Right lobe of liver (tissue), 6 donors: ENCODE results near the gene CLSTN2. TPM values are rescaled to one million over a fixed set of nuclear protein-coding genes. Genes with fewer than 3 reads are reported as not detected.

ENCODE experiments used
- ATAC-seq, 4 donors: fragments of 200-7000 bp; cut with Tn5 transposase; one replicate each; pipeline ENCODE4 v1.9.1; 2020; ENCODE audit warnings: mild to moderate bottlenecking in 4 of 4, moderate library complexity in 4 of 4
- DNase-seq, 3 donors: peaks; one replicate each; pipeline ENCODE4 v3.0.0-alpha.2; 2020
- H3K27ac ChIP-seq, 3 donors: fragments of 200-600 bp; one replicate each; pipeline ENCODE4 v1.8.0; 2022
- H3K27me3 ChIP-seq, 2 donors: fragments of 200-600 bp; one replicate each; pipeline ENCODE4 v1.8.0; 2022
- H3K36me3 ChIP-seq, 4 donors: fragments of 200-600 bp; sonication (generic) in 1 of 4; one replicate each; pipeline versions ENCODE4 v1.5.1 to v1.8.0; 2017 to 2022; ENCODE audit warnings: control low read depth in 1 of 4
- H3K4me1 ChIP-seq, 4 donors: fragments of 200-600 bp; sonication (generic) in 1 of 4; one replicate each; pipeline versions ENCODE4 v1.5.1 to v1.8.0; 2017 to 2022; ENCODE audit warnings: control low read depth in 1 of 4
- H3K4me3 ChIP-seq, 3 donors: fragments of 200-600 bp; one replicate each; pipeline ENCODE4 v1.8.0; 2022
- H3K9me3 ChIP-seq, 4 donors: fragments of 200-600 bp; sonication (generic) in 1 of 4; one replicate each; pipeline versions ENCODE4 v1.5.1 to v1.8.0; 2017 to 2022; ENCODE audit warnings: control low read depth in 1 of 4
- CTCF ChIP-seq, 4 donors: fragments of 200-600 bp in 3 of 4; fragments of 450-650 bp in 1 of 4; IDR thresholded peaks; one replicate each; pipeline versions ENCODE4 v1.5.1 to v1.8.0; 2016 to 2022; ENCODE audit warnings: antibody characterized with exemption in 4 of 4, mild to moderate bottlenecking in 2 of 4
- POLR2A ChIP-seq: fragments of 450-650 bp; IDR thresholded peaks from one replicate; pipeline ENCODE4 v1.6.1; 2017; ENCODE audit warnings: antibody characterized with exemption, mild to moderate bottlenecking
- WGBS: methylation state at CpG from one replicate; pipeline ENCODE4 v1.1.6; 2018; ENCODE audit warnings: low coverage, low lambda C conversion rate; ENCODE audit not compliant: insufficient coverage; ENCODE audit errors: missing lambda C conversion rate; 5-methylcytosine and 5-hydroxymethylcytosine counted together
- intact Hi-C, 2 donors: fragments of 100-400 bp; cut with DNase I; formaldehyde crosslinking; loops; one replicate each; pipeline versions ENCODE4 v1.11.2 to v1.14.1; 2022
- long read RNA-seq: library from polyadenylated mRNA; unstranded; transcript quantifications from one replicate; pipeline ENCODE4 v2.0.0, GENCODE V29; 2019
- total RNA-seq, 6 experiments: library from RNA; depleted of rRNA in 2 of 6; stranded (reverse); fragments of >200 nt in 2 of 6; fragmentation: NEBNext Ultra II Directional in 3 of 6; extraction: Animal tissue kit (Norgen Biotek cat#: 25700) in 3 of 6; gene quantifications; one replicate each; pipeline versions ENCODE4 v1.1.0 to v1.2.4, GENCODE V29; 2016 to 2023
- donor health status: DM: no; HTN: yes; CAD: no.
- donor health status: DM: no; HTN: no; CAD: no.
- donor health status: DM: no; HTN: no; CAD: no.
- donor health status: DM: no; HTN: yes; CAD: no.
- donor health status: DM: no; HTN: yes; CAD: no.

CLSTN2 gene
- total RNA-seq, result 1 to 10 TPM; 1.0 to 3.3 (median 2.0) TPM
- long read RNA-seq, result 0 reads

- H3K9me3 ChIP-seq, result no peaks in the 10 kb centered on the region
- ATAC-seq (peak; percentile 42 to 60 (median 54)), DNase-seq (peak; percentile 49 to 64 (median 57))
- H3K4me1 ChIP-seq, result peaks cover 0 to 17% (median 2%) of the 10 kb centered on the region in 4 donors
- 1% methylated on average over 12 of the region's 89 CpGs for WGBS
- H3K4me3 ChIP-seq, result peak within 1 kb of the TSS; percentile 12 to 46 (median 22)
- peaks cover 0 to 24% of the 10 kb centered on the region in 2 donors for H3K27me3 ChIP-seq
- TF ChIP-seq CTCF (IDR thresholded peaks at IDR 0.05), result no peak
- TF ChIP-seq POLR2A, result no peak
- no peak within 1 kb of the TSS for H3K27ac ChIP-seq
- no peaks in the 10 kb centered on the region for H3K36me3 ChIP-seq
- intact Hi-C loops, result no loop called here
These were observed at the start of gene CLSTN2 for GRCh38 chr3:139935016-139935865. Gene CLSTN2, plus strand, starts transcription at chr3:139935185.

- no peak overlapping the region for H3K27ac ChIP-seq
- no peaks in the 10 kb centered on the region for H3K9me3 ChIP-seq
- DNase-seq, result no peak
- H3K4me1 ChIP-seq, result no peaks in the 10 kb centered on the region
- ATAC-seq, result no peak
- H3K27me3 ChIP-seq, result no peaks in the 10 kb centered on the region
- H3K4me3 ChIP-seq, result no peak overlapping the region
- no peaks in the 10 kb centered on the region for H3K36me3 ChIP-seq
- no peak for TF ChIP-seq CTCF (IDR thresholded peaks at IDR 0.05)
- TF ChIP-seq POLR2A, result no peak
- intact Hi-C loops, result no loop called here
These were observed 47.6 kb upstream of the CLSTN2 start for GRCh38 chr3:139887431-139887830.

- no peak overlapping the region for H3K27ac ChIP-seq
- intact Hi-C loops, result no loop called here
- no peak for ATAC-seq
- H3K36me3 ChIP-seq, result no peaks in the 10 kb centered on the region
- no peaks in the 10 kb centered on the region for H3K27me3 ChIP-seq
- WGBS, result 68% methylated on average over 2 of the region's 2 CpGs
- no peaks in the 10 kb centered on the region for H3K9me3 ChIP-seq
- TF ChIP-seq POLR2A, result no peak
- TF ChIP-seq CTCF (IDR thresholded peaks at IDR 0.05), result no peak
- no peak for DNase-seq
- H3K4me1 ChIP-seq, result no peaks in the 10 kb centered on the region
- H3K4me3 ChIP-seq, result no peak overlapping the region
These were observed 46.3 kb upstream of the CLSTN2 start for GRCh38 chr3:139888561-139889140.

GRCh38 chr3:139893267-139893962, 41.6 kb upstream of the CLSTN2 start:
- Histone ChIP-seq H3K36me3 (no peaks in the 10 kb centered on the region), H3K4me1 (no peaks in the 10 kb centered on the region), H3K4me3 (no peak overlapping the region), H3K9me3 (no peaks in the 10 kb centered on the region), H3K27me3 (no peaks in the 10 kb centered on the region), H3K27ac (no peak overlapping the region)
- ATAC-seq (no peak), DNase-seq (no peak)
- TF ChIP-seq POLR2A, result no peak
- no peak for TF ChIP-seq CTCF (IDR thresholded peaks at IDR 0.05)
- 74% methylated on average over 2 of the region's 2 CpGs for WGBS
- intact Hi-C loops, result no loop called here
